ENCODE data around the gene SHB. TPM values are rescaled to one million over a fixed set of nuclear protein-coding genes. Genes with fewer than 3 reads are reported as not detected.
A peak's percentile ranks its signal among the peaks of the same experiment; 100 is the strongest.

SHB gene
- total RNA-seq, 1 donor from 2014 or later, result 16.7 TPM

DNA sequence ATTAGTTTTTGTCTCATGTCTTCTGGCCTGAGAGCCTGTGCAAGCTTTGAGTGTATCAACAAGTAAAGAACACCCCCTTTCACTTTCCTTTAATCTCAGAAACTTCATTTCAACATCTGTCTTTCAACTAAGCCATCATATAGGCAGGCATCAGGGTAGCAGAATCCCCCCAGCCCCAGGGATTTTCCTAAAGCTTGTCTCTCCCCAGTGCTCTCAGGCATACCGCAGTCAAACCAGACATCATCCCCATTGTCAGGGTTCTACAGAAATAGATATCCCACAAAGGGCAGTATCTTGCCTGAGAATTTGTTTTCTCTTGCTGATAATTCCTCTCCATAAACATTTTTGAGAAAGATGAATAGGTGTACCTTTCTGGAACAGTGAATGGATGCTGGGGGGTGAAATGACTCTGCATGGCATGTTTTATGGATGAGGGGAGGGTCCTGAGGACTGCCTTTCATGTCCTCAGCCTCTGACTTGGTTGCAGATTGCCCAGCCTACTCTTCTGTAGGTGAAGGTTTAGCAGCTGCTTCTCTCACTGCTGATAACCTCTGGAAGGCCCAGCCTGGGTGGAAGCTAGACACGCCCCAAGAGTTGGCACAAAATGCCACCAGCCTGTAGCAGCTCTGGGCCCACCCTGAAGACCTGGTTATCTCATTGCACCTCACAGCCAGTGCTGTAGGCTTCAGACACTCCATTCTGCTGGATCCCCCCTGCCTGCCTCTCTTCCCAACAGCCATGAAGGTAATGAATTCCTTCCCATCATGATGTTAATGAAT, 20.5 kb upstream of the SHB start:
- H3K9me3 Mint-ChIP-seq (ENCODE audit: unreplicated experiment), result no peaks in the 10 kb centered on the region
- peaks cover 2% of the 10 kb centered on the region for H3K4me1 Mint-ChIP-seq (ENCODE audit: unreplicated experiment)
- TF ChIP-seq, protein P1, sequence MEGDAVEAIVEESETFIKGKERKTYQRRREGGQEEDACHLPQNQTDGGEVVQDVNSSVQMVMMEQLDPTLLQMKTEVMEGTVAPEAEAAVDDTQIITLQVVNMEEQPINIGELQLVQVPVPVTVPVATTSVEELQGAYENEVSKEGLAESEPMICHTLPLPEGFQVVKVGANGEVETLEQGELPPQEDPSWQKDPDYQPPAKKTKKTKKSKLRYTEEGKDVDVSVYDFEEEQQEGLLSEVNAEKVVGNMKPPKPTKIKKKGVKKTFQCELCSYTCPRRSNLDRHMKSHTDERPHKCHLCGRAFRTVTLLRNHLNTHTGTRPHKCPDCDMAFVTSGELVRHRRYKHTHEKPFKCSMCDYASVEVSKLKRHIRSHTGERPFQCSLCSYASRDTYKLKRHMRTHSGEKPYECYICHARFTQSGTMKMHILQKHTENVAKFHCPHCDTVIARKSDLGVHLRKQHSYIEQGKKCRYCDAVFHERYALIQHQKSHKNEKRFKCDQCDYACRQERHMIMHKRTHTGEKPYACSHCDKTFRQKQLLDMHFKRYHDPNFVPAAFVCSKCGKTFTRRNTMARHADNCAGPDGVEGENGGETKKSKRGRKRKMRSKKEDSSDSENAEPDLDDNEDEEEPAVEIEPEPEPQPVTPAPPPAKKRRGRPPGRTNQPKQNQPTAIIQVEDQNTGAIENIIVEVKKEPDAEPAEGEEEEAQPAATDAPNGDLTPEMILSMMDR (IDR thresholded peaks at IDR 0.05), result no peak
- H3K4me3 Mint-ChIP-seq (ENCODE audit: unreplicated experiment), result no peak overlapping the region
- H3K27ac Mint-ChIP-seq (ENCODE audit: unreplicated experiment), result no peak overlapping the region
- peaks cover 3% of the 10 kb centered on the region for H3K27me3 Mint-ChIP-seq (ENCODE audit: unreplicated experiment)
- DNase-seq (ENCODE audit: extremely low spot score, unreplicated experiment), result peak; percentile 44
- H3K36me3 Mint-ChIP-seq (ENCODE audit: unreplicated experiment), result no peaks in the 10 kb centered on the region

DNA sequence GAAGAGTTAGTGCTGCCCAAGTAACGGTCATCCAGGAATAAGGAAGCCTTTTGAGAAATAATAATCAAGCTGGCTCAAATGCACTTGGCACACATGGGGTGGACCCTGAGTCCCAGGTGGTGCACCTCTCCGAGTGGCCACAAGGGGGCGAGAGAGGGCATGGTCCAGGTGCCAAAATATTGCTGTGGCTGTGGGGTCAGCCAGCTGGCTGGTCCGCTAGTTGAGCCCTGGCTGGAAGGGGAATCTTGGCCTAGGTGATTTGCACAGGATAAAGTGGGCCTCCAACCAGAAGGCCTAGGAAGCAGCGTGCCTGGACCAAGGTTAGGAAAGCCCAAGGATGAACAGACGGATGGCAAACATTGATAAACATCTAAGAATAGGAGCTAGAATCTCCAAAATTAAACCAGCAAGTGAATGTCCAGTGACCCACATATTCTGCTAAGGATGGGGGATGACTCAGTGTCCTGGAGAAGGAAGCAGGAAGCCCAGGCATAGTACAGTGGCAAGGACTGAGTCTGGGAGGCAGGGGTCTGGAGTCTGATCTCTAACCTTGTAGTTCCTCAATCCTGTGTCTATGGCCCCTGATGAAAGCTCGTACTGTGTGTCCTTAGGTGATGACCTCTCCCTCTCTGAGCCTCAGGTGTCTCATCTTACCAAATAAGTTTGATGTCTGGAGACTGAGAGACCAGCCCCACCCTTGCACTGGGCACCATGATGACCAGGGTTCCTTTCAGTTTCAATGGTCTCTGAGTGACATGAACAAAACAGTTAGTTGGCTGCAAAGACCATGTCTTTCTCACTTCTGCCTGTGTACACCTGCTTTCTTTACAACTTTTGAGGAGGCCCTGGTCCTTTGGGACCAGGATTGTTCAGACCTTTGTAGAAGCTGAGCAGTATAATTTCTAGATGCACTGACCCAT, 19.2 kb upstream of the SHB start:
- Mint-ChIP-seq H3K27me3 (ENCODE audit: unreplicated experiment) (peaks cover 3% of the 10 kb centered on the region), H3K9me3 (ENCODE audit: unreplicated experiment) (no peaks in the 10 kb centered on the region), H3K4me3 (ENCODE audit: unreplicated experiment) (no peak overlapping the region), H3K36me3 (ENCODE audit: unreplicated experiment) (no peaks in the 10 kb centered on the region), H3K4me1 (ENCODE audit: unreplicated experiment) (peaks cover 2% of the 10 kb centered on the region), H3K27ac (ENCODE audit: unreplicated experiment) (no peak overlapping the region)
- DNase-seq (ENCODE audit: extremely low spot score, unreplicated experiment), result peak; percentile 90
- TF ChIP-seq, protein P1 (IDR thresholded peaks at IDR 0.05), result peak; percentile 91

GRCh38 chr9:38086496-38086895, 17.5 kb upstream of the SHB start:
- Mint-ChIP-seq H3K4me1 (ENCODE audit: unreplicated experiment) (peaks cover 7% of the 10 kb centered on the region), H3K27ac (ENCODE audit: unreplicated experiment) (no peak overlapping the region), H3K27me3 (ENCODE audit: unreplicated experiment) (peaks cover 3% of the 10 kb centered on the region), H3K4me3 (ENCODE audit: unreplicated experiment) (no peak overlapping the region), H3K36me3 (ENCODE audit: unreplicated experiment) (no peaks in the 10 kb centered on the region), H3K9me3 (ENCODE audit: unreplicated experiment) (no peaks in the 10 kb centered on the region)
- DNase-seq (ENCODE audit: extremely low spot score, unreplicated experiment), result no peak
- TF ChIP-seq, protein P1 (IDR thresholded peaks at IDR 0.05), result no peak

DNA sequence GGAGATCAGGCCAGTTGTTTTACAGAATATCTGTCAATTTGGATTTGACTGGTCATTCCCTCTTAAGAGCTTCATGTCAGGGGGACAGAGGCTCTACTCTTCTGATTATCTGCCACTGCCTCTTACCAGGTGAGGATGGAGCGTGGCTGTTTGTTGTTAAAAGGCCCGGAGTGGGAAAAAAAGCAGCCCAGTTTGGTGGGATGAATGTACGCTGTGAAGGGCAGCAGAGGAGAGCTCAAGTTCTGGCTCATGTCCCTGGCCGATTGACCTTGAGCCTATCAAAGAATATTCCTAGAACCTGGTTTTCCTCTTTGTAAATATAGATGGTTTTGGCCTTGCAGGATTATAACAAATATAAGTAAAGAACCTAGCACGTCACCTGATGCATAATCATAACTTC, 16.3 kb upstream of the SHB start:
- no peak overlapping the region for H3K27ac Mint-ChIP-seq (ENCODE audit: unreplicated experiment)

More for the DNA sequence above, 16.3 kb upstream of the SHB start:
- TF ChIP-seq, protein P1 (IDR thresholded peaks at IDR 0.05), result no peak
- H3K4me1 Mint-ChIP-seq (ENCODE audit: unreplicated experiment), result peaks cover 7% of the 10 kb centered on the region
- DNase-seq (ENCODE audit: extremely low spot score, unreplicated experiment), result peak; percentile 15
- no peaks in the 10 kb centered on the region for H3K36me3 Mint-ChIP-seq (ENCODE audit: unreplicated experiment)
- no peaks in the 10 kb centered on the region for H3K9me3 Mint-ChIP-seq (ENCODE audit: unreplicated experiment)
- no peak overlapping the region for H3K4me3 Mint-ChIP-seq (ENCODE audit: unreplicated experiment)
- H3K27me3 Mint-ChIP-seq (ENCODE audit: unreplicated experiment), result no peaks in the 10 kb centered on the region

All from osteocyte (in vitro differentiated cells).